D721Med (cell line): ENCODE measurements around the gene DEUP1.

Experiments used
- DNase-seq: peaks from one replicate; pipeline ENCODE4 v3.0.0; 2011; ENCODE audit warnings: low spot score; ENCODE audit not compliant: insufficient read length
- FAIRE-seq: peaks from 2 replicates; lab custom pipeline; 2011; peaks lifted over from hg19 to GRCh38; lab: Jason Lieb, UNC
- CTCF ChIP-seq: IDR thresholded peaks from 2 replicates; pipeline ENCODE4 v1.5.1; 2012; ENCODE audit warnings: mild to moderate bottlenecking, control low read depth; ENCODE audit not compliant: insufficient read depth; ENCODE audit errors: missing control alignments

DEUP1 gene

GRCh38 chr11:93330446-93330984 is at the start of gene DEUP1:
DEUP1 (plus strand) TSS chr11:93330742; CDS start chr11:93332260, 1,518 bp downstream.
- TF ChIP-seq CTCF, result no peak
- DNase-seq, result peak; percentile 20
- FAIRE-seq, result no peak

- FAIRE-seq (no peak), DNase-seq (no peak)
- no peak for TF ChIP-seq CTCF
Measured at GRCh38 chr11:93285430-93285829, 45.1 kb upstream of the DEUP1 start.

GRCh38 chr11:93287434-93287833 is 43.1 kb upstream of the DEUP1 start:
- FAIRE-seq (no peak), DNase-seq (no peak)
- TF ChIP-seq CTCF, result no peak

GRCh38 chr11:93288079-93288478 is 42.5 kb upstream of the DEUP1 start:
- no peak for TF ChIP-seq CTCF
- FAIRE-seq (no peak), DNase-seq (no peak)

GRCh38 chr11:93288767-93289166 is 41.8 kb upstream of the DEUP1 start:
- no peak for FAIRE-seq
- TF ChIP-seq CTCF, result no peak
- no peak for DNase-seq

GRCh38 chr11:93289782-93290463 is 40.6 kb upstream of the DEUP1 start:
- FAIRE-seq, result peak; percentile 71

More at GRCh38 chr11:93289782-93290463, 40.6 kb upstream of the DEUP1 start:
- DNase-seq, result no peak
- TF ChIP-seq CTCF, result no peak
